GM19238 (cell line): ENCODE data around the gene TFPI2.
"Not testable (repeated sequence)": the region's sequence is repeated elsewhere in the genome, so short reads cannot be mapped to it uniquely, and the experiment has no call there.

Source experiments
- DNase-seq: peaks from one replicate; pipeline ENCODE4 v3.0.0; 2011; ENCODE audit warnings: low spot score; ENCODE audit not compliant: insufficient read length

The TFPI2 gene

DNA sequence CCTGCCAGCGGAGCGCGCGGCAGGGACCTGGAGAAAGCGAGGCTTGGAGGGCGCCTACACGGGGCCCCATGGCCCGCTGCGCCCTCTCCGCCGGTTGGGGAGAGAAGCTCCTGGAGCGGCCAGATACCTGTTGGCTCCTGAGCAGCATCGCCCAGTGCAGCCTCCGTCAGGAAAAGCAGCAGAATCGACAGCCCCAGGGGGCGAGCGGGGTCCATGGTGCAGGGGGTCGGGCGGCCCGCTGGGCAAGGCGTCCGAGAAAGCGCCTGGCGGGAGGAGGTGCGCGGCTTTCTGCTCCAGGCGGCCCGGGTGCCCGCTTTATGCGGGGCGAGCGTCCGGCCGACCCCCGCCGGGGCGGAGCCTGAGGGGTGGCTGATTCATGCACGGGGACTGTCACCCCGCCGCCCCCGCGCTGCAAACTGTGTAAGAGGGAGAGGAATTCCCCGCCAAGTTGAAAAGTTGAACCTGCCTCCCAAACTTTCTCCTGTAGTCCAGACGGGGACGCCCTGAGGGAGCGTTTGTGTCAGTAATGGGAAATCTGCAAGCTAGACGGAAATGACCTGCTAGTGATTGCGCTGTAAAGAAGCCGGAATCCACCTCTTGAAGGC is at the start of gene TFPI2:
TFPI2 (minus strand) TSS at position 290 of the 605 bp plus-strand sequence; CDS start at position 215, 75 bp downstream.
- DNase-seq = no peak

DNA sequence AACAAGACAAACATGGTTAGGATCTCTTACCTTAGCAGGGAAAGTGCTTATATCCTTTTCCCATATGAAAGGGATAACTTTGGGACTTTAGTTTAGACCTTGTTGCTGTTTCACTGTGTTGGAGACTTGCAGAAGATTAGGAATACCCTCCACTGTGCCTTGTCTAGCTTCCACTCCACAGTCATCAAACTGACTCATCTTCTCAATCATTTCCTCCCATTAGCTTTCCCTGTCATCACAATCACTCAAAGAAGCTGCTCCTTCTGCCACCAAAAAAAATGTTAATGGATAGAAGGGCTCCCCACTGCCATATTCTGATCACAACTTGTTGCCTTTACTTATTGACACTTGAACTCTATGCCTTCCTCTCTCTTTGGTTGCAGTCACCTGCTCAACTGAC is 47.7 kb upstream of the TFPI2 start:
- DNase-seq = no peak

- DNase-seq = no peak
Measured at GRCh38 chr7:93937818-93938217, 47.3 kb upstream of the TFPI2 start.

DNA sequence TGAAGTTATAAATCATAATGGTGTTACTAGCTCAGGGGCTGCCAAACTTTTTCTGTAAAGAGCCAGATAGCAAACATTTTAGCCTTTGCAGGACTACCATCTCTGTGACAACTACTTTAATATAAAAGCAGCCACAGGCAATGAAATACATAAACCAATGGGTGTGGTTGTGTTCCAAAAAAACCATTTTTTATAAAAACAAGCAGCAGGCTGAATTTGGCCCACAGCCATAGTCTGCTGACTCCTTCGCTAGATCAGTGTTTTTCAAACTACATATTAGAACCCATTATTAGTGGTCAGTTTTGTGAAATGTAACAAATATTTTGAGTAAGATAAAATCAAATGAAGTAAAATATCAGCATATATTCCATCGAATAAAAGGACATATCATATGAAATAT is 44.5 kb upstream of the TFPI2 start:
- DNase-seq = no peak

DNA sequence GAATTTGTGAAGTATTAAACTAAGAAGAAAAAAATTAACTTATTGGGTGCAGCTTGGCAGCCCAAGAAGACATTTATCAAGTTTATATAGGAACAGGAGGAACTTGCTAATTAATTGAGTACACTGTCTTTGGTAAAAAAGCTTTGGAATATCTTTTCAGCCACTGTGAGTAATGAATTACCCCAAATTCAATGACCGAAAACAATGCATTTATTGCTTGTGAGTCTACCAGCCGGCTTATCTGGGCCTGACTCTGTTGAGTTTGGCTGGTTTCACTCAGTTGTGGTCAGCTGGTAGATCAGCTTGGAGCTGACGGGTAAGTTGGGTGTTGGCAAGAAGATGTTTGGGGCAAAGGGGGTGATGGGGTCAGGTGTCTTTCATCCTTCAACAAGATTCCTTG is 42.6 kb upstream of the TFPI2 start:
- no peak for DNase-seq

- DNase-seq = no peak
Measured at GRCh38 chr7:93931655-93932054, 41.1 kb upstream of the TFPI2 start.

DNA sequence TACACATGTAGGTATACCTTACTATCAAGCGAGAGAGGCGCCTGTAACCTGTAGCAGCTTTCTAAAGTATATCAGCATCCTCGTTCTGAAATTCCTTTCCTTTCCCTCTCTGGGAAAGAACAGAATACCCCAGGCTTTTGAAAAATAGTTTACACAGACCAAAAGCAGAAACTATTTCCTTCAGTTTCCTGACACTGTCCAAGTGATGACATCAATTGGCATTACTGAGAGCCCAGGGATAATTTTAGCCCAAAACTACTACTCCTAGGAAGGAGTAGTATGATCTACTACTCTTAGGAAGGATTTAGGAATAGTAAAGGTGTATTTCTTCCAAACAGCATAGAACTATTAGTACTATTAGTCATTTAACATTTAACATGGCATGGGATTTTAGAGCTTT is 37.0 kb upstream of the TFPI2 start:
- DNase-seq = no peak

DNA sequence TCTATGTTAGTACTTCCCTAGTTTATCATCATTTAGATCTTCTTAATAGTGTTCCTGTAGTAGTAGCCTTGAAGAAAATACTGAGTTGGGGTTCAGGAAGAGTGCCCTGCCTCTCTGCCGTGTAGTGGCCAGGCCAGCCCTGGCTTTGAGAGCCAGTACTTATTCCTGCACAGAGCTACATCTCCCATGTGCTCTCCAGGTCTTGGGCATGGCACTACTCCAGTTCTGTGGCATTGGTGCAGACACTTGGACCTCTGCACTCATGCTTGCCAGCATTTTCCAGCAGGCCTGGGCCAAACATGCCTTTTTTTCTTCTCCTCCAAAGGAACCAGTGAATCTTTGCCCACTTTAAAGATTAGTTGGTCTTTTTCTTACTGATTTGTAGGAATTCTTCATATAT is 36.2 kb upstream of the TFPI2 start:
- no peak for DNase-seq

DNA sequence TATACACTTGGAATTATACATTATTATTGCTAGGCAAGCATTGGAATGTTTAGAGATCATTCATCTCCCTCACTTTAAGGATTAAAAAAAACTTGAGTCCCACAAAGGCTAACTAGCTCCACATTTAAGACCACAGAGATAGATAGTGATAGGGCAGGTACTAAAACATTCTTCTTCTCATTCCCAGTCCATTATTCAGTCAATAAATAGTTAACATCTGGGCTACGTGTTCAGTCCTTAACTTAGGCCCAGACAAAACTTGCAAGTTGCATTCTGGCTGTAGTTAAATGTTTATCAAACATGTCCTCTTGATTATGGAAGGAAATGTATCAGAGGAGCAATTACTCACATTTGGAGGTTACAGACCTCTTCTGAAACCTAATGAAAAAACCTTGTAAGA is 33.4 kb upstream of the TFPI2 start:
- no peak for DNase-seq

DNA sequence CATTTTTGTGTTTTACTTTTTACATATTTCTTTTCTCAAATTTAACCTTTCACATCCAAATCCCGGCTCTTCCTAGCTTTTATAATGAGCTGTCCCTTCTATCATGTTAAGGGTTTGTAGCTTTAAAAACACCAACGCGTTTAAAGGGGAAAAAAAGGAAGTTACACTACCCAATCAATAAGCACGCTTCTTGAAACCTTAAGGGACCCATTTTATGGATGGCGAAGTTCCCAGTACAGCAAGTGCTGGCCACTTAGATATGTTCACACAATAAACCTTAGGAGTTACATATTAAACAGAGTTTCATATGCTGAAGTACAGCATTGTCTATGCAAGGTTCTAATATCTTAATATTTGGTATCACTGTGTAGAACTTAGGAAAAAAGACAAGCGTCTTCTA is 32.7 kb upstream of the TFPI2 start:
- DNase-seq = no peak

GRCh38 chr7:93921607-93922566 is 31.3 kb upstream of the TFPI2 start, which contains the start of gene GNG11:
Gene GNG11 (plus strand): TSS chr7:93921735. CDS start chr7:93922138, 403 bp downstream.
- DNase-seq = peak; percentile 18

GRCh38 chr7:93921186-93921585 is 30.6 kb upstream of the TFPI2 start:
- DNase-seq = no peak

DNA sequence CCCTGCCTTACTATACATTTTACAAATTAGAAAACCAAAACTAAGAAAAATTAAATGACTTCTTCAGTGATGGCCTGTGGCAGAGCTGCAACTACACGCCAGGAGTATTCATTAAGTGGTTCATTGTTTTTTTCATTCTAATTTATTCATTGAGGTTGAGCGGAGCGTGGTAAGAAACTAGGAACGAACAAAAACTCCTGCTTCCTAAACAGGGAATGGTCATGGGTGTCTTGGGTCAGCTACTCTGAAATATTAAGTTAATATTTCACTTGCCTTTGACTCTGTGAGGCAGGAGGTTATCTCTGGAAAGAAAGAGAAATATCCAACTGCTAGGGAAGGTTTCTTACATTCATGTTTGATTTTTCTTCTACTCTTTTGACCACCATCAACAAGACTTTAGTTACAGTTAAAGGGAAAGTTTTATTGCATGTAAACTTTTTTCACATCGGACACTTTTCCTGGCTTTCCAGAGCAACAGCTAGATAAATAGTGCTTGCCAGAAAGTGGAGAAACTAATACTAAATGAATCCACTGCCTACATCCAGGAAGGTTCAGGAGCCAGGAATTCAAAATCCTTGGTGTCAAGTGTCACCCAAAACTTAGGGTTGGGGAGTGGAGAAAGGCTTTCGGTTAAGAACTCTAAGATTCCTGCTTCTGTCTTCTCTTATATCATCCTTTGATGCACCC is 30.1 kb upstream of the TFPI2 start:
- no peak for DNase-seq

- not testable (repeated sequence) for DNase-seq
Measured at GRCh38 chr7:93916315-93916714, 25.8 kb upstream of the TFPI2 start.

DNA sequence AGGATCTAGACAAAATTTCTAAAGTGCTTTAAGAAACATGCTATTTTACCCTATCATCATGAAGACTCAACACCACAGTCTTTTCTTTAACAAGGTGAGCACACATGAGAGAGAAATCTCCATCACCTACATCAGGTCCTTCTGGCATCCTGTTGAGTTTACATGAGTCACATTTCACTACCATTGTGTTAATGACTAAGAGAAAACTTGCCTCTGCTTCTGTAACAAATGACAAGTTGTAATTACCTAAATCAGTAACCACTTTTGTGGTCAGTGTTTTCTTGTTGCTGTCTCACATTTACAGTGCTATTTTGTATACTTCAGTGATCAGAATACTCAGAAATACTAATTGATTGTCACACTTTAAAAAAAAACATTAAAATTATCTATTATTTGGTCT is 25.3 kb upstream of the TFPI2 start:
- DNase-seq = not testable (repeated sequence)

DNA sequence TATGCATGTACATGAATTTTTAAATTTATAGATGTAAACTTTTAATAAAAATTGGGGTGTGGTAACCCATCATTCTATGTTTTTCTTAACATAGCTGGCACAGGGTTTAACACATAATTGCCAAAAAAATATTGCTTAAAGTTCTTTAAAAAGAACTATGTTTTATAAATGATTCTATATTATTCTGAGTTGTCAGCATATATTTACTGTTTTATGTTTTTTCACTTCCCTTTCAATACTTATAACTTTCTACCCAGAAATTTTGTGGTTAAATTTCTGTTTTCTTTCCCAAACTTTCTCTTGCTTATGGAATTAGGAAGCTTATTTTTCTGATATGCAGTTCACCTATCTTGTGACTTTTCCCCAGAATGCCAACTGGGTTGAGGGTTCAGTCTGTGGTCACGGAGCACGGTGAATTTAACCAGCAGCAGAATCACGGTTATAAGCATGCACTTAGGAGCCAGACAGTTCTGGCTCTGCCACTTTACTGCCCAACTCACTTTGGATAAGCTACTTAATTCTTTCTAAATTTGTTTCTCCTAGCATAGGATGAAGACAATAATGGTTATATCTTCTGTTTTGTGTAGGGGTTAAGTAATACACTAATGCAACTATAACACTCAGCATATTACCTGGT is 24.8 kb upstream of the TFPI2 start:
- not testable (repeated sequence) for DNase-seq

DNA sequence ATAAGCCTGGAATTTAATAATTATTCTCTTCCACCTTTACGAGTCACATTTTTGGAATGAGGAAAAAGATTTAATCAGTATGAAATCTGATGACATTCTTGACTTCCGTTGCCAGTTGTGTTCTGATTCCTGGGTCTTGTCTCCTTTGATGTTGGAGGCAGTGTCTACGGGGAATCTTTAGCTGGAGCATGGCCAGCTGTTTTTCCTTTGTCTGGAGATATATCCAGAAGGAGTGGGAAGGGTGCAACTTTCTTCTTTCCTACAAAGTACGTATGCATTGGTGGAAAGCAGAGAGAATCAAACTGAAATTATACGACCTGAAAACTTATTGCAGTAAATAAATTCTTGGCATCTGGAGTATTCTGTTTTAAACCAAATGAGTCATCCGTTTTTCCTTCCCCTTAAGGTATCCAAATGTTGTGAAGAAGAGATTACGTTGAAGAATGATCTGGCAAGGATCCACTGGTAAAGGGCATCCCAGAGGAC is 24.1 kb upstream of the TFPI2 start:
- no peak for DNase-seq

DNA sequence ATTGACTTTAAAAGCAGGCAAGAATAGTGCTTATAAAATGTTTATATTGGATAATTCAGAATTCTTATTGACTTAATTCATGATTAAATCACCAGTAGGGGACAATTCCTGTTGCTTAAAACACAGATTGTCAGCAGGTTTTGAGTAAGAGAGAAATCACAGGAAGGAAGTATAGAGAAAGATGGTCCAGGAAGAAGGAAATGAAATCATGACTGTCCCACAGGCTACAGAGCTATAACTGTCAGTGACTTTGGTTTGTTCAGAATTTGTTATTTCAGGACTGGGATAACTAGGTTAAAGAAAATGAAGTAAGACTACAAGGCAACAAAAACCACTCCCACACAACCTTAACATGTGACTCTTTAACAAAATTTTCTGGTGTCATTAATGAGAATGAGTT is 22.6 kb upstream of the TFPI2 start:
- DNase-seq = no peak

- DNase-seq = not testable (repeated sequence)
Measured at GRCh38 chr7:93911661-93912060, 21.1 kb upstream of the TFPI2 start.

GRCh38 chr7:93911242-93911641 is 20.7 kb upstream of the TFPI2 start:
- not testable (repeated sequence) for DNase-seq
